HG03469 (cell line): ENCODE measurements around the gene SERPINA12.

Experiments used
- ATAC-seq: cut with Tn5 transposase; IDR thresholded peaks from one replicate; pipeline ENCODE4 v1.9.1; 2021; ENCODE audit warnings: mild to moderate bottlenecking, moderate library complexity, moderate number of reproducible peaks; ENCODE audit not compliant: unreplicated experiment

Gene SERPINA12

GRCh38 chr14:94467728-94468520, 41.3 kb downstream of the SERPINA12 start:
- ATAC-seq: no peak

GRCh38 chr14:94466706-94467370, 42.4 kb downstream of the SERPINA12 start:
- ATAC-seq: no peak

- no peak for ATAC-seq
These were observed 44.2 kb downstream of the SERPINA12 start for GRCh38 chr14:94465042-94465441.

GRCh38 chr14:94464290-94464689, 45.0 kb downstream of the SERPINA12 start:
- no peak for ATAC-seq

- no peak for ATAC-seq
These were observed 46.3 kb downstream of the SERPINA12 start for GRCh38 chr14:94462763-94463572.

- ATAC-seq: no peak
These were observed 47.1 kb downstream of the SERPINA12 start for GRCh38 chr14:94462219-94462551.

- ATAC-seq: no peak
These were observed 47.6 kb downstream of the SERPINA12 start for GRCh38 chr14:94461526-94462218.

GRCh38 chr14:94460631-94461416, 48.4 kb downstream of the SERPINA12 start:
- ATAC-seq: peak; percentile 44

GRCh38 chr14:94458558-94459205, 50.6 kb downstream of the SERPINA12 start:
- ATAC-seq: no peak

- ATAC-seq: no peak
These were observed 51.2 kb downstream of the SERPINA12 start for GRCh38 chr14:94458096-94458495.

- ATAC-seq: no peak
These were observed 53.3 kb downstream of the SERPINA12 start for GRCh38 chr14:94455928-94456327.

GRCh38 chr14:94451826-94452225, 57.4 kb downstream of the SERPINA12 start:
- ATAC-seq: no peak

- no peak for ATAC-seq
These were observed 58.0 kb downstream of the SERPINA12 start for GRCh38 chr14:94451091-94451771.

- no peak for ATAC-seq
These were observed 58.6 kb downstream of the SERPINA12 start for GRCh38 chr14:94450722-94451090.

- no peak for ATAC-seq
These were observed 59.3 kb downstream of the SERPINA12 start for GRCh38 chr14:94449930-94450329.

GRCh38 chr14:94448071-94448808, 61.0 kb downstream of the SERPINA12 start:
- ATAC-seq: no peak

- no peak for ATAC-seq
These were observed 62.1 kb downstream of the SERPINA12 start for GRCh38 chr14:94447206-94447605.

- ATAC-seq: no peak
These were observed 63.1 kb downstream of the SERPINA12 start for GRCh38 chr14:94446126-94446525.

- no peak for ATAC-seq
These were observed 64.3 kb downstream of the SERPINA12 start for GRCh38 chr14:94445003-94445402.
